ENCODE data around the gene MAEL.

DNA sequence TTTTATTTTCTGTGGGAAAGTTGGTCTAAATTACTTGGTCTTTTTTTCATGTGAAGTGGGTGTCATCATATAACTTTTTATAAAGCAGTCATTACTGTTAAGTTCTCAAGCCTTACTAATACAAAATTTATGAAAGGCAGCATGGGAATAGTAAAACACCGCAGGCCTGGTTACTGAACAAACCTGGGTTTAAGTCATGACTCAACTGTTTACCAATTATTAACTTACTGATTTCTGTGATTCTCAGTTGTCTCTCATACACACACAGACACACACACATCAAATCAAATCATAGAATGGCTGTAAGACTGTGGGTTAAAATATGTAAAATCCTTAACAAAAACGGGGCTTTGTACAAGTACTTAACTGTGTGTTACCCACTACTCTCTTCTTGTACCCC, 14.6 kb downstream of the MAEL start:
- no peak for TF ChIP-seq CTCF (IDR thresholded peaks at IDR 0.05)
- TF ChIP-seq POLR2A (IDR thresholded peaks at IDR 0.05): no peak
